DOHH2 (cell line): ENCODE data around the gene MAML2.

Source experiments
- H3F3A ChIP-seq: fragments of 200-600 bp; sonication (generic), shearing (Covaris generic); 2 replicates; pipeline ENCODE4 v1.6.0; 2016; ENCODE audit warnings: antibody characterized with exemption, mild to moderate bottlenecking; ENCODE audit not compliant: control insufficient read depth, insufficient read depth
- H3K27ac ChIP-seq: fragments of 200-600 bp; sonication (generic); 2 replicates; pipeline ENCODE4 v1.5.1; 2014; ENCODE audit warnings: low read depth, mild to moderate bottlenecking, low read length, moderate library complexity
- H3K27me3 ChIP-seq: fragments of 200-600 bp; sonication (generic); 2 replicates; pipeline ENCODE4 v1.6.1; 2014; ENCODE audit warnings: mild to moderate bottlenecking, low read length, mixed read lengths; ENCODE audit not compliant: control insufficient read depth
- H3K36me3 ChIP-seq: fragments of 200-600 bp; sonication (generic); 2 replicates; pipeline ENCODE4 v1.6.1; 2014; ENCODE audit warnings: mild to moderate bottlenecking, low read length, moderate library complexity, mixed read lengths; ENCODE audit not compliant: control insufficient read depth
- H3K4me1 ChIP-seq: fragments of 200-600 bp; sonication (generic); 2 replicates; pipeline ENCODE4 v1.6.1; 2014; ENCODE audit warnings: mild to moderate bottlenecking, low read length, mixed read lengths; ENCODE audit not compliant: control insufficient read depth
- H3K4me2 ChIP-seq: fragments of 200-600 bp; sonication (generic); 2 replicates; pipeline ENCODE4 v1.6.0; 2014; ENCODE audit warnings: mild to moderate bottlenecking, low read length, moderate library complexity
- H3K4me3 ChIP-seq: fragments of 200-600 bp; sonication (generic); 2 replicates; pipeline ENCODE4 v1.5.1; 2014; ENCODE audit warnings: mild to moderate bottlenecking, low read length, mixed read lengths
- H3K79me2 ChIP-seq: fragments of 200-600 bp; sonication (generic); 2 replicates; pipeline ENCODE4 v1.6.1; 2014; ENCODE audit warnings: mild to moderate bottlenecking, low read length, mixed read lengths; ENCODE audit not compliant: control insufficient read depth
- H3K9me2 ChIP-seq: fragments of 200-600 bp; sonication (generic); replicated peaks from 2 replicates; pipeline ENCODE4 v1.6.1; 2014; ENCODE audit warnings: mild to moderate bottlenecking, low read length, mixed read lengths; ENCODE audit not compliant: control insufficient read depth
- H3K9me3 ChIP-seq: fragments of 200-600 bp; sonication (generic); 2 replicates; pipeline ENCODE4 v1.6.1; 2014; ENCODE audit warnings: antibody characterized with exemption, low read length, mixed read lengths; ENCODE audit not compliant: control insufficient read depth, insufficient read depth
- H4K20me1 ChIP-seq: fragments of 200-600 bp; sonication (generic); 2 replicates; pipeline ENCODE4 v1.6.0; 2014; ENCODE audit warnings: low read depth, mild to moderate bottlenecking, antibody characterized with exemption, low read length, moderate library complexity; ENCODE audit not compliant: control insufficient read depth, insufficient read depth
- EZH2phosphoT487 ChIP-seq: fragments of 200-600 bp; sonication (generic); IDR thresholded peaks from 2 replicates; pipeline ENCODE4 v1.6.1; 2017; ENCODE audit warnings: borderline replicate concordance, mild to moderate bottlenecking, antibody characterized with exemption, low read length, moderate library complexity, mixed read lengths
- TF ChIP-seq, protein P1 (sequence below): fragments of 200-600 bp; sonication (generic); IDR thresholded peaks from one replicate; pipeline ENCODE4 v1.5.1; 2014; ENCODE audit warnings: antibody characterized with exemption, mild to moderate bottlenecking, low read depth, low read length; ENCODE audit not compliant: poor library complexity, severe bottlenecking

MAML2 gene

DNA sequence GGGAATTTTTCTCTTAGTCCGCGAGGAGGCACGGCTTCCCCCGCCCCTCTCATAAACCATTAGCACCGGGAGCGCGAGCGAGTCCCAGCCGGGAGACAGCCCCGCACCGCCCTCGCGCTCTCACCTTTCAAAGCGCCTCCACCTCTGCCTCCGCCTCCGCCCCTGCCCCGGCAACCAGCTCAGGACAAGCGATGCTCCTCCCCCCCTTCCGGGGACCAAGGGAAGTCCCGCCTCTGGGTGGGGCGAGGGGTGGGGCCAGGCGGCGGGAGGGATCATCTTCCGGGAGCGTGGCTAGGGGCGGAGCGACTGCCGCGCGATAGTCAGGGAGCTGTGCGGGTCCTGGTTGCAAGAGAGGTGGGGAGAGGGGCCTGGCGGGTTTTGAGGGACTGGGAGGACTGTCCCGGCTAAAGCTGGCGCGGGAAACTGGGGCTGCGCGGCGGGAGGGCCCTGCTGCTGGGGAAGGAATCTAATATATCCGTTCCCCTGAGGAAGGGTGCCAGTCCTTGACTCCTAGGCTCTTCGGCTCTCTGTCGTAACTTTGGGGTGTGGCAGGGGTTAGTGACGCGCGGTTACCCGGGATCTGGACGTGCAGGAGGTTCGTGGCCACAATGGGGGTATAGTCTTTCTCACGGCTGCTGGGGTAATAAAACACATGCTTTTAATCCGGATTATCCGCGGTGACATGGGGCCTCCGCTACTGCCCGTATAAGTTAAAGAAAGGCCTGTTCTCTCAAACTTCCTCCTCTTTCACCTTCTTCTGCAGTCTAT lies 46.9 kb upstream of the MAML2 start, which contains the start of the genes CCDC82 and JRKL:
CCDC82 (minus strand) TSS at position 193 of the 768 bp plus-strand sequence. CDS start 5,165 bp downstream, outside the sequence.
JRKL (plus strand) TSS at position 294 of the 768 bp plus-strand sequence. CDS start 637 bp downstream, outside the sequence.
- Histone ChIP-seq H3K9me3 (no peaks in the 10 kb centered on the region), H3K36me3 (peaks cover 26% of the 10 kb centered on the region), H3K4me1 (peaks cover 28% of the 10 kb centered on the region), H3K27me3 (no peaks in the 10 kb centered on the region), H3F3A (0 out of 2 replicates have a peak, but pooled peaks cover 3% of the 10 kb centered on the region), H3K9me2 (no peaks in the 10 kb centered on the region), H3K4me2 (peak within 1 kb of the TSS; percentile 84), H4K20me1 (no peaks in the 10 kb centered on the region), H3K79me2 (peaks cover 50% of the 10 kb centered on the region), H3K4me3 (peak within 1 kb of the TSS; percentile 85), H3K27ac (peak within 1 kb of the TSS; percentile 22; the same call in 1 of the 2 replicates)
- TF ChIP-seq, protein P1, sequence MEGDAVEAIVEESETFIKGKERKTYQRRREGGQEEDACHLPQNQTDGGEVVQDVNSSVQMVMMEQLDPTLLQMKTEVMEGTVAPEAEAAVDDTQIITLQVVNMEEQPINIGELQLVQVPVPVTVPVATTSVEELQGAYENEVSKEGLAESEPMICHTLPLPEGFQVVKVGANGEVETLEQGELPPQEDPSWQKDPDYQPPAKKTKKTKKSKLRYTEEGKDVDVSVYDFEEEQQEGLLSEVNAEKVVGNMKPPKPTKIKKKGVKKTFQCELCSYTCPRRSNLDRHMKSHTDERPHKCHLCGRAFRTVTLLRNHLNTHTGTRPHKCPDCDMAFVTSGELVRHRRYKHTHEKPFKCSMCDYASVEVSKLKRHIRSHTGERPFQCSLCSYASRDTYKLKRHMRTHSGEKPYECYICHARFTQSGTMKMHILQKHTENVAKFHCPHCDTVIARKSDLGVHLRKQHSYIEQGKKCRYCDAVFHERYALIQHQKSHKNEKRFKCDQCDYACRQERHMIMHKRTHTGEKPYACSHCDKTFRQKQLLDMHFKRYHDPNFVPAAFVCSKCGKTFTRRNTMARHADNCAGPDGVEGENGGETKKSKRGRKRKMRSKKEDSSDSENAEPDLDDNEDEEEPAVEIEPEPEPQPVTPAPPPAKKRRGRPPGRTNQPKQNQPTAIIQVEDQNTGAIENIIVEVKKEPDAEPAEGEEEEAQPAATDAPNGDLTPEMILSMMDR, result no peak
- TF ChIP-seq EZH2phosphoT487, result no peak

DNA sequence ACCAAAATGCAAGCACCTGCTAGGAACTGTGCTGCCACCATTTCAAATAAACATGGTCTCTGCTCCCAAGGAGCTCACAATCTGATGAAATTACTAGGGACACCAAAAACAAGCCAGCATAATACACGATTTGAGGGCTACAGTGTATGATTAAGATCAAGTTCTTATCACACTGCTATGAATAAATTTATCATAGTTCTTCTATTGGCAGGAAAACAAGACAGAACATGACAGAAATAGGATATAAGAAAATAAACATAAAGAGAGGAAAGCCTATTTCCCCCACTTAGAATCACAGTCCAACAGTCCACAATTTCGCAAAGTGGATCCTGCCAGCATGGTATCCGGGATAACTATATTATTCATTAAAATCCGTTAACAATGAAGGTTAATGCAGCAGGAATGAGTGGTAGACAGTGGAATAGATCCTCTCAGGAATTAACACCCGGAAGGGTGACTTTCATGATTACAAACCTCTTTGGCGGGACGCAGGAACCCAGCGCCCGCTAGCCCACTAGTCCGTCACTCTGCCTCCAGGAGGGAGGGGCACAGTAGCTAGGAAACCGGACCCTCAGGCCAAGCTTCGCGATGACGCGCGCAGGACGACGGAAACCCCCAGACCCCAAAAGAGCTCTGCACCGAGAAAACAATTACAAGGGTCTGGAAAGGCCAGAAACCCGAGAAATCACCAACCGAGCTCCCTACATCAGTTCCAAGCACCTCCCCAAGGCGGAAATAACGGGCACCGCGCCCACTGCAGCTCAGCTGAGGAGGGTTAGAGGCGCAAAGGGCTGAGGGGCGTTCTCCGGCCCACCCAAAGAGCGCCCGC lies 46.1 kb upstream of the MAML2 start:
- H3K79me2 ChIP-seq, result peaks cover 48% of the 10 kb centered on the region
- H4K20me1 ChIP-seq, result no peaks in the 10 kb centered on the region
- peaks cover 28% of the 10 kb centered on the region for H3K4me1 ChIP-seq
- peak overlapping the region; percentile 85 for H3K4me3 ChIP-seq
- no peaks in the 10 kb centered on the region for H3K9me2 ChIP-seq
- no peaks in the 10 kb centered on the region for H3K9me3 ChIP-seq
- H3K4me2 ChIP-seq, result peak overlapping the region; percentile 84
- H3K27me3 ChIP-seq, result no peaks in the 10 kb centered on the region
- TF ChIP-seq EZH2phosphoT487, result no peak
- TF ChIP-seq, protein P1, result no peak
- peak overlapping the region; percentile 22; the same call in 1 of the 2 replicates for H3K27ac ChIP-seq
- peaks cover 32% of the 10 kb centered on the region for H3K36me3 ChIP-seq
- H3F3A ChIP-seq, result 0 out of 2 replicates have a peak, but pooled peaks cover 3% of the 10 kb centered on the region

DNA sequence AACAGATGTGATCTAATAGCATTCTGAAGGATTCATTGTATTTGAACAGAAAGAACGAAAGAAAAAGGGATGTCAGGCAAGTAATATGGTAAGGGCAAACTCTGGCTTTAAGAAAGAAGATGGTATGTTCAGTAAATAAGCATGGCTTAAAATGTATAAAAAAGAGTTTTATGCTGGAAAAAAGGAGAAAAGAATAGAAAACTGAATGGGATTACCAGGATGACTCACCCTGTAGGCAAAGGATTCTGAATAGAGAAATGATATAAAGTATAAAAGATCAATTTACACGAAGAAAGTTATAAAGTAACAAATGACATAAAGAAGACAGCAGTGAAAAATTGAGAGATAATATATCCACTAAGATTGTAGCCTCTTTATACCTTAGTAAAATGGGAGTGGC lies 42.2 kb upstream of the MAML2 start:
- Histone ChIP-seq H3K4me3 (no peak overlapping the region), H3F3A (no peaks in the 10 kb centered on the region), H3K27ac (no peak overlapping the region), H3K4me2 (no peak overlapping the region), H4K20me1 (no peaks in the 10 kb centered on the region), H3K9me2 (no peaks in the 10 kb centered on the region), H3K27me3 (no peaks in the 10 kb centered on the region), H3K79me2 (peaks cover 28% of the 10 kb centered on the region), H3K9me3 (no peaks in the 10 kb centered on the region), H3K36me3 (peaks cover 41% of the 10 kb centered on the region), H3K4me1 (peaks cover 12% of the 10 kb centered on the region)
- TF ChIP-seq, protein P1, result no peak
- TF ChIP-seq EZH2phosphoT487, result no peak
